Measurements from ENCODE around the gene GHDC.
A peak's percentile ranks its signal among the peaks of the same experiment; 100 is the strongest.
"Not testable (repeated sequence)": the region's sequence is repeated elsewhere in the genome, so short reads cannot be mapped to it uniquely, and the experiment has no call there.

GHDC gene, protein sequence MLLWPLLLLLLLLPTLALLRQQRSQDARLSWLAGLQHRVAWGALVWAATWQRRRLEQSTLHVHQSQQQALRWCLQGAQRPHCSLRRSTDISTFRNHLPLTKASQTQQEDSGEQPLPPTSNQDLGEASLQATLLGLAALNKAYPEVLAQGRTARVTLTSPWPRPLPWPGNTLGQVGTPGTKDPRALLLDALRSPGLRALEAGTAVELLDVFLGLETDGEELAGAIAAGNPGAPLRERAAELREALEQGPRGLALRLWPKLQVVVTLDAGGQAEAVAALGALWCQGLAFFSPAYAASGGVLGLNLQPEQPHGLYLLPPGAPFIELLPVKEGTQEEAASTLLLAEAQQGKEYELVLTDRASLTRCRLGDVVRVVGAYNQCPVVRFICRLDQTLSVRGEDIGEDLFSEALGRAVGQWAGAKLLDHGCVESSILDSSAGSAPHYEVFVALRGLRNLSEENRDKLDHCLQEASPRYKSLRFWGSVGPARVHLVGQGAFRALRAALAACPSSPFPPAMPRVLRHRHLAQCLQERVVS

DNA sequence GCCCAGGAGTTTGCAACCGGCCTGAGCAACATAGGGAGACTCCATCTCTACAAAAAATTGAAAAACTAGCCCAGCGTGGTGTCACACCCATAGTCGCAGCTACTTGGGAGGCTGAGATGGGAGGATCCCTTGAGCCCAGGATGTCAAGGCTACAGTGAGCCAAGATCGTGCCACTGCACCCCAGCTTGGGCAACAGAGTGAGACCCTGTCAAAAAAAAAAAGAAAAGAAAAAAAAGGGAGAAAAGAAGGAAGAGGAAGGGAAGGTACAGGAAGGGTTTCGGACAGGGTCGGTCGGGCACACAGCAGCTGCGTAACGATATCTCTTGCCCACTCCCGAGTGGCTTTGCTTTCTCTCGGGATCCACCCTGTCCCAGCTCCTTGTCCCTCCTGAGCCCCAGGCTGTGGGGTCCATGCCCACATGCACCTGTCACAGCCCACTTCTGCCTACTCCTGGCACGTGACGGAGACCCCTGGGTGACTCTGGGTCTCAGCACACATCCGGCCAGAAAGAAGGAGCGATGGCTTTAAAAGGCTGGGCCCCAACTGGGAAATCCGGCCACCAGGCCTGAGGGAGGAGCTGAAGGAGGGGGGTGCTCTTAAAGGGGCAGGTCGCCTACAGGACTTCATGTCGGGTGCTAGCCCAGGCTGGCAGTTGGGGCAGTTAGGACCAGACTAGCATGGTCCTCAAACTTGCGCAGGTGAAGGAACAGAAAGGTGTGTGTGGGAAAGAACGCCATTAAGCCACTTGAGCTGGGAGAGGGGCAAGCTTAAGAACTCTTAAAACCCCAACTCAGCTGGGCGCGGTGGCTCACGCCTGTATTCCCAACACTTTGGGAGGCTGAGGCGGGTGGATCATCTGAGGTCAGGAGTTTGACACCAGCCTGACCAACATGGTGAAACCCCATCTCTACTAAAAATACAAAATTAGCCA lies at the start of gene GHDC:
GHDC (minus strand) TSS at position 526 of the 931 bp plus-strand sequence. CDS start 913 bp downstream, outside the sequence.
- Histone ChIP-seq H3K36me3 (replicated peaks) (no peaks in the 10 kb centered on the region), H3K27me3 (ENCODE audit: low read depth) (no peaks in the 10 kb centered on the region), H3K9me3 (no peaks in the 10 kb centered on the region), H3K4me3 (peak within 1 kb of the TSS; percentile 53), H3K4me1 (peaks cover 5% of the 10 kb centered on the region)
- in situ Hi-C loops (cut with MboI; ENCODE audit: low sequenced_read_pairs): no loop called here
- DNase-seq (ENCODE audit: low spot score in 2 of 2): peak; percentile 85 to 87

GRCh38 chr17:42243493-42243982 lies 49.2 kb upstream of the GHDC start:
- in situ Hi-C loops (cut with MboI; ENCODE audit: low sequenced_read_pairs): no loop called here
- peaks cover 18% of the 10 kb centered on the region for H3K4me1 ChIP-seq
- no peaks in the 10 kb centered on the region for H3K9me3 ChIP-seq

DNA sequence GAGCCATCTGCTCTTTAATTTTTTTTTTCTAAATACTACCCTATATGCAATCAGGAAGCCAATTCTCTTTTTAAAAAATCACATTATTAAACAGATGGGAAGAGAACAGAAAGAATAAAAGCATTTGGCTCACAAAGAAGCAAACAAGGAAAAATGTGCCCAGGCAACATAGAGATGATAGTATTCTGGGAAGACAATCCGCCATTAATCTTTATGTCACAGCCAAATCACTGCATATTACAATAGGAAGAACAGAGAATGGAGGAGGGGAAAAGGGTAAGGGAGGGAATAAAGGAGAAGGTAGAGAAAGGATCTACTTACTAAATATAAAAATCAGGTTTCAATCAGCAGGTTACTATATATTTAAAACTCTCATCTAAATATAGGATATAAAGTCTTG lies 47.6 kb upstream of the GHDC start:
- H3K36me3 ChIP-seq (replicated peaks): no peaks in the 10 kb centered on the region
- DNase-seq (ENCODE audit: low spot score in 2 of 2): no peak
- in situ Hi-C loops (cut with MboI; ENCODE audit: low sequenced_read_pairs): no loop called here
- H3K4me3 ChIP-seq: no peak overlapping the region
- no peaks in the 10 kb centered on the region for H3K27me3 ChIP-seq (ENCODE audit: low read depth)
- H3K9me3 ChIP-seq: no peaks in the 10 kb centered on the region
- H3K4me1 ChIP-seq: peaks cover 18% of the 10 kb centered on the region

More at GRCh38 chr17:42243493-42243982, 49.2 kb upstream of the GHDC start:
- no peaks in the 10 kb centered on the region for H3K36me3 ChIP-seq (replicated peaks)
- H3K27me3 ChIP-seq (ENCODE audit: low read depth): no peaks in the 10 kb centered on the region
- peak in 1 of 2 experiments; percentile 21 for DNase-seq (ENCODE audit: low spot score in 2 of 2)
- H3K4me3 ChIP-seq: no peak overlapping the region

DNA sequence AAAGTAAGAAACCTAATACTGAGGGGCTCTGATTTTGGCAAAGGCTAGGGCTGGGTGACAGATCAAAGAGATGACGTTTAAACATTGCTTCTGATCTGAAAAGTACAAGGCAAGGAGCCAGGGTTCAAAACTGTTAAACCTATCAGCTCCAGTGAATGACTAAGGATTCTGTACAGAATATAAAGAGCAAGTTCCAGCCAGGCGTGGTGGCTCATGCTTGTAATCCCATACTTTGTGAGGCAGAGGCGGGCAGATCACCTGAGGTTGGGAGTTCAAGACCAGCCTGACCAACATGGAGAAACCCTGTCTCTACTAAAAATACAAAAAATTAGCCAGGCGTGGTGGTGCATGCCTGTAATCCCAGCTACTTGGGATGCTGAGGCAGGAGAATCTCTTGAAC lies 46.6 kb upstream of the GHDC start:
- in situ Hi-C loops (cut with MboI; ENCODE audit: low sequenced_read_pairs); H3K36me3 ChIP-seq (replicated peaks); DNase-seq (ENCODE audit: low spot score in 2 of 2); H3K4me3 ChIP-seq; H3K9me3 ChIP-seq; H3K27me3 ChIP-seq (ENCODE audit: low read depth): not testable (repeated sequence)
- H3K4me1 ChIP-seq: peaks cover 18% of the 10 kb centered on the region

DNA sequence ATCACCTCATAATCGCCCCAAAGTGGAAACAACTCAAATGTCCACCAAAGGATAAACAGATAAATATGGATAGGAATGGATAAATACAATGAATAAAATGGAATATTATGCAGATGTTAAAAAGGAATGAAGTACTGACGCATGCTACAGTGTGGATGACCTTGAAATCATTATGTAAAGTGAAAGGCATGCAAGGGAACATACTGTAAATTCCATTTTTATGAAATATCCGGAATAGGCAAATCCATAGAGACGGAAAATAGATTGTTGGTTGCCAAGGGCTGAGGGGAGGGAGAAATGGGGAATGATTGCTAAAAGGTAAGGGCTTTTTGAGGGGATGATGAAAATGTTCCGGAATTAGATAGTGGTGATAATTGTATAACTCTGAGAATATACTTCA lies 45.9 kb upstream of the GHDC start:
- Histone ChIP-seq H3K9me3 (no peaks in the 10 kb centered on the region), H3K4me3 (no peak overlapping the region), H3K36me3 (replicated peaks) (no peaks in the 10 kb centered on the region), H3K27me3 (ENCODE audit: low read depth) (no peaks in the 10 kb centered on the region), H3K4me1 (peaks cover 18% of the 10 kb centered on the region)
- no peak for DNase-seq (ENCODE audit: low spot score in 2 of 2)
- in situ Hi-C loops (cut with MboI; ENCODE audit: low sequenced_read_pairs): no loop called here

GRCh38 chr17:42239576-42239975 lies 45.3 kb upstream of the GHDC start:
- in situ Hi-C loops (cut with MboI; ENCODE audit: low sequenced_read_pairs); H3K4me3 ChIP-seq; H3K9me3 ChIP-seq: not testable (repeated sequence)

DNA sequence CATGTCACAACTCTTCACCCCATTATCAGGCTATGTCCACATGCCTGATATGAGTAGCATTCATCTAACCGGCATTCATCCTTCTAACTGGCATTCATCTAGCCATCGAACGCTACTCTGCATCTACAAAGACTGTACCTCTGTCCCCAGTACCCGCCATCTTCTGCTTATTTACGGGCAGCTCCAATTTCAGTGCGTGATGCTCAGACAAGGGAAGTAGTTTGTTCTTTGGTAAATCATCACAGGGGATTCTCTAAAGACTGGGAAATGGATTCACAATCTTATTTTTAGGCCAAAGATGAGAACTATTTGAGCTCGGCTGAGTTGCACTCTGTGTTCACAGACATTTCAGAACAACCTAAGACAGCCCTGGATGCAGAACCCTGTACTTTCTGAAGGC lies 42.5 kb upstream of the GHDC start:
- Histone ChIP-seq H3K4me3 (no peak overlapping the region), H3K9me3 (no peaks in the 10 kb centered on the region), H3K36me3 (replicated peaks) (no peaks in the 10 kb centered on the region; the same call in 1 of the 2 replicates), H3K27me3 (ENCODE audit: low read depth) (no peaks in the 10 kb centered on the region), H3K4me1 (peaks cover 1% of the 10 kb centered on the region)
- no peak for DNase-seq (ENCODE audit: low spot score in 2 of 2)
- in situ Hi-C loops (cut with MboI; ENCODE audit: low sequenced_read_pairs): no loop called here

More at GRCh38 chr17:42239576-42239975, 45.3 kb upstream of the GHDC start:
- H3K36me3 ChIP-seq (replicated peaks); H3K27me3 ChIP-seq (ENCODE audit: low read depth); DNase-seq (ENCODE audit: low spot score in 2 of 2): not testable (repeated sequence)
- peaks cover 18% of the 10 kb centered on the region for H3K4me1 ChIP-seq

GRCh38 chr17:42233994-42234393 lies 39.7 kb upstream of the GHDC start:
- in situ Hi-C loops (cut with MboI; ENCODE audit: low sequenced_read_pairs): no loop called here
- Histone ChIP-seq H3K27me3 (ENCODE audit: low read depth) (no peaks in the 10 kb centered on the region), H3K36me3 (replicated peaks) (no peaks in the 10 kb centered on the region; the same call in 1 of the 2 replicates), H3K4me1 (no peaks in the 10 kb centered on the region), H3K4me3 (no peak overlapping the region), H3K9me3 (no peaks in the 10 kb centered on the region)
- no peak for DNase-seq (ENCODE audit: low spot score in 2 of 2)

- DNase-seq (ENCODE audit: low spot score in 2 of 2): no peak
- in situ Hi-C loops (cut with MboI; ENCODE audit: low sequenced_read_pairs): no loop called here
- H3K4me3 ChIP-seq: no peak overlapping the region
- no peaks in the 10 kb centered on the region; the same call in 1 of the 2 replicates for H3K36me3 ChIP-seq (replicated peaks)
- no peaks in the 10 kb centered on the region for H3K9me3 ChIP-seq
- no peaks in the 10 kb centered on the region for H3K27me3 ChIP-seq (ENCODE audit: low read depth)
- H3K4me1 ChIP-seq: no peaks in the 10 kb centered on the region
These were observed 38.9 kb upstream of the GHDC start for GRCh38 chr17:42233156-42233555.

- no peaks in the 10 kb centered on the region for H3K4me1 ChIP-seq
- H3K36me3 ChIP-seq (replicated peaks): no peaks in the 10 kb centered on the region; the same call in 1 of the 2 replicates
- DNase-seq (ENCODE audit: low spot score in 2 of 2): no peak
- H3K9me3 ChIP-seq: no peaks in the 10 kb centered on the region
- H3K27me3 ChIP-seq (ENCODE audit: low read depth): no peaks in the 10 kb centered on the region
- H3K4me3 ChIP-seq: no peak overlapping the region
- in situ Hi-C loops (cut with MboI; ENCODE audit: low sequenced_read_pairs): no loop called here
These were observed 35.9 kb upstream of the GHDC start for GRCh38 chr17:42230225-42230624.

GRCh38 chr17:42227849-42228700 lies 33.8 kb upstream of the GHDC start:
- Histone ChIP-seq H3K9me3 (no peaks in the 10 kb centered on the region), H3K27me3 (ENCODE audit: low read depth) (no peaks in the 10 kb centered on the region), H3K36me3 (replicated peaks) (peaks cover 2% of the 10 kb centered on the region), H3K4me3 (no peak overlapping the region), H3K4me1 (no peaks in the 10 kb centered on the region)
- in situ Hi-C loops (cut with MboI; ENCODE audit: low sequenced_read_pairs): no loop called here
- no peak for DNase-seq (ENCODE audit: low spot score in 2 of 2)

DNA sequence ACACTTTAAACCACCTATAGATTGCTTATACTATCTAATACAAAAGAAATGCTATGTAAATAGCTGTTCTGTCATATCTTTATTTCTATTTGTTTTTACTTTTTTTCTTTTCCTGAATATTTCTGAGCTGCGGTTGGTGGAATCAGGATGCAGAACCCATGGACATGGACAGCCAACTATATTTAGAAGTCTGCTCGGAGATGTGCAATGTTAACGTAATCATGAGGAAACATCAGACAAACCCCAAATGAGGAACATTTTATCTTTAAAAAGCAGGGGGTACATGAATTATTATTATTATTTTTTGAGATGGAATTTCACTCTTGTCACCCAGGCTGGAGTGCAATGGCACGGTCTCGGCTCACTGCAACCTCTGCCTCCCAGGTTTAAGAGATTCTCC lies 31.4 kb upstream of the GHDC start:
- in situ Hi-C loops (cut with MboI; ENCODE audit: low sequenced_read_pairs): no loop called here
- DNase-seq (ENCODE audit: low spot score in 2 of 2): no peak
- no peaks in the 10 kb centered on the region for H3K9me3 ChIP-seq
- no peaks in the 10 kb centered on the region for H3K4me1 ChIP-seq
- peaks cover 14% of the 10 kb centered on the region for H3K36me3 ChIP-seq (replicated peaks)
- H3K27me3 ChIP-seq (ENCODE audit: low read depth): no peaks in the 10 kb centered on the region
- H3K4me3 ChIP-seq: no peak overlapping the region

GRCh38 chr17:42224651-42225050 lies 30.4 kb upstream of the GHDC start:
- no peak for DNase-seq (ENCODE audit: low spot score in 2 of 2)
- in situ Hi-C loops (cut with MboI; ENCODE audit: low sequenced_read_pairs): no loop called here
- peaks cover 14% of the 10 kb centered on the region for H3K36me3 ChIP-seq (replicated peaks)
- H3K4me1 ChIP-seq: no peaks in the 10 kb centered on the region
- no peak overlapping the region for H3K4me3 ChIP-seq
- H3K9me3 ChIP-seq: no peaks in the 10 kb centered on the region
- H3K27me3 ChIP-seq (ENCODE audit: low read depth): no peaks in the 10 kb centered on the region

Measured in HAP-1 (cell line).